Upper lobe of right lung (tissue), 1 donor: ENCODE data around the gene KIAA0825. TPM values are rescaled to one million over a fixed set of nuclear protein-coding genes. Genes with fewer than 3 reads are reported as not detected.
A peak's percentile ranks its signal among the peaks of the same experiment; 100 is the strongest.

Experiments
- ATAC-seq: fragments of 200-7000 bp; cut with Tn5 transposase; one replicate; pipeline ENCODE4 v1.9.1; 2020; ENCODE audit warnings: mild to moderate bottlenecking, moderate library complexity
- DNase-seq: peaks from one replicate; pipeline ENCODE4 v3.0.0-alpha.2; 2020
- H3K27ac ChIP-seq: fragments of 200-600 bp; one replicate; pipeline ENCODE4 v1.8.0; 2022
- H3K27me3 ChIP-seq: fragments of 200-600 bp; one replicate; pipeline ENCODE4 v1.8.0; 2022; ENCODE audit warnings: mild to moderate bottlenecking
- H3K36me3 ChIP-seq: fragments of 200-600 bp; one replicate; pipeline ENCODE4 v1.8.0; 2022
- H3K4me1 ChIP-seq: fragments of 200-600 bp; one replicate; pipeline ENCODE4 v1.8.0; 2022
- H3K4me3 ChIP-seq: fragments of 200-600 bp; one replicate; pipeline ENCODE4 v1.8.0; 2022; ENCODE audit warnings: mild to moderate bottlenecking
- H3K9me3 ChIP-seq: fragments of 200-600 bp; one replicate; pipeline ENCODE4 v1.8.0; 2022
- intact Hi-C: fragments of 100-400 bp; cut with DNase I; formaldehyde crosslinking; loops from one replicate; pipeline ENCODE4 v1.11.0; 2022
- total RNA-seq: library from RNA; stranded (reverse); fragmentation: NEBNext Ultra II Directional; extraction: Animal tissue kit (Norgen Biotek cat#: 25700); gene quantifications from one replicate; pipeline ENCODE4 v1.2.1, GENCODE V29; 2021
- TF ChIP-seq, protein P1 (sequence below): fragments of 200-600 bp; IDR thresholded peaks from one replicate; pipeline ENCODE4 v1.8.0; 2022; ENCODE audit warnings: antibody characterized with exemption
- donor health status: DM: no; HTN: yes; CAD: no; lungs with severe emphysema.

KIAA0825 gene
- total RNA-seq, 1 donor from 2014 or later: 4.4 TPM

DNA sequence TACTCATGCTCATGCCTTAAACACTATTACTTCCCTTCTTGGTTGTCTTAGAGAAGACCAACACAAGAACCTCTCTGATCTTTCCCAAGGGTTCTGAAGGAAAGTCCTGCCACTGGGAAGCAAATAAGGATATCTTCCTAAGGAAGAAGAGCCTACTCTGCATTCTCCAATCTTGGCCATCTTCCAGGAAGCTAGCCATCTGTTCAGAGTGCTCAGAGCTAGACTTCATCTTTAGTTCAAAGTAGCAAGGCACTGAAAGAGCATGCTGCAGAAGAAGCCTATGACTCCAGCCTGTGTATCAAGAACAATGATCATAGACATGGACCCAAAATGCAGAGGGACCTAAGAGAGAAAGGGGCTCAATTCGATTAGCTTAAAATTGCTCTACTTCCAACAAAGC is 114.7 kb downstream of the KIAA0825 start:
- DNase-seq: no peak
- intact Hi-C loops: no loop called here
- H3K4me3 ChIP-seq: no peak overlapping the region
- no peaks in the 10 kb centered on the region for H3K9me3 ChIP-seq
- no peaks in the 10 kb centered on the region for H3K36me3 ChIP-seq
- H3K27ac ChIP-seq: no peak overlapping the region
- no peaks in the 10 kb centered on the region for H3K4me1 ChIP-seq
- no peak for ATAC-seq
- TF ChIP-seq, protein P1, sequence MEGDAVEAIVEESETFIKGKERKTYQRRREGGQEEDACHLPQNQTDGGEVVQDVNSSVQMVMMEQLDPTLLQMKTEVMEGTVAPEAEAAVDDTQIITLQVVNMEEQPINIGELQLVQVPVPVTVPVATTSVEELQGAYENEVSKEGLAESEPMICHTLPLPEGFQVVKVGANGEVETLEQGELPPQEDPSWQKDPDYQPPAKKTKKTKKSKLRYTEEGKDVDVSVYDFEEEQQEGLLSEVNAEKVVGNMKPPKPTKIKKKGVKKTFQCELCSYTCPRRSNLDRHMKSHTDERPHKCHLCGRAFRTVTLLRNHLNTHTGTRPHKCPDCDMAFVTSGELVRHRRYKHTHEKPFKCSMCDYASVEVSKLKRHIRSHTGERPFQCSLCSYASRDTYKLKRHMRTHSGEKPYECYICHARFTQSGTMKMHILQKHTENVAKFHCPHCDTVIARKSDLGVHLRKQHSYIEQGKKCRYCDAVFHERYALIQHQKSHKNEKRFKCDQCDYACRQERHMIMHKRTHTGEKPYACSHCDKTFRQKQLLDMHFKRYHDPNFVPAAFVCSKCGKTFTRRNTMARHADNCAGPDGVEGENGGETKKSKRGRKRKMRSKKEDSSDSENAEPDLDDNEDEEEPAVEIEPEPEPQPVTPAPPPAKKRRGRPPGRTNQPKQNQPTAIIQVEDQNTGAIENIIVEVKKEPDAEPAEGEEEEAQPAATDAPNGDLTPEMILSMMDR: no peak
- H3K27me3 ChIP-seq: no peaks in the 10 kb centered on the region

DNA sequence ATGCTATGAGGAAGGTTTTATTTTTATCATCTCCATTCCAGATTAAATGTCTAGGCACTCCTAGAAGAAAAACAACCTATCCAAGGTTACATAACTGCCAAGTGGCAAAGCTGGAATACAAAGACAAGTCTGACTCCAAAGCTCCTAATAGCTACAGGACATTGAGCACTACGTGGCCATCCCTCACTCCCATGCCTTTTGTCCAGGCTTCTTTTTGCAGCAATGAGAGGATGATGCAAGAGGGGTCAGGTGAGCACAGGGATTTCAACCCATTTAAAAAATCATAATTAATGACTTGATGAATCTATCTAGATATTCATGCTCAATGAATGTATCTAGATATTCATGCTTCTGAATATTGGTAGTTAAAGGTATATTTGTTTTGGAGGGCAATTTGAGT is 117.0 kb downstream of the KIAA0825 start:
- DNase-seq: no peak
- H3K4me1 ChIP-seq: no peaks in the 10 kb centered on the region
- intact Hi-C loops: no loop called here
- no peak for ATAC-seq
- TF ChIP-seq, protein P1: no peak
- no peaks in the 10 kb centered on the region for H3K27me3 ChIP-seq
- H3K27ac ChIP-seq: no peak overlapping the region
- no peaks in the 10 kb centered on the region for H3K9me3 ChIP-seq
- H3K4me3 ChIP-seq: no peak overlapping the region
- no peaks in the 10 kb centered on the region for H3K36me3 ChIP-seq

DNA sequence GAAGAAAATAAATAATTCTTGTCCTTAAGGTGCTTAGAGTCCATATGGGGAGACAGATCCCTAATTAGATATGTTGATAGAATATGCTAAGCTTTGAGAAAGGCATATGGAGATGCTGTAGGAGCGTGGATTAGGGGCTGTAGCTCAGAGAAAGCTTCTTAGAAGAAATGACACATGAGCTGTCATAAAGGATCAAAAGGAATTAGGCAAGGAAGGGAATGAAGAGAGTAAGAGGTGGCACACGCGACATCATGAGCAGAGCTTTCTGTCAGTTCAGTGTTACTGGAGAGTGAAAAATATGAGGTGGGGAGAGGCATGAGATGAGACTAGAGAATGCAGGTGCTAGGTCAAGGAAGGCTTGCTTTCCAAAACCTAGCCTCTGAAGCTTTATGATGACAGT is 118.6 kb downstream of the KIAA0825 start:
- TF ChIP-seq, protein P1: no peak
- no peaks in the 10 kb centered on the region for H3K4me1 ChIP-seq
- no peak for ATAC-seq
- no peaks in the 10 kb centered on the region for H3K27me3 ChIP-seq
- no peak overlapping the region for H3K27ac ChIP-seq
- DNase-seq: no peak
- no peak overlapping the region for H3K4me3 ChIP-seq
- intact Hi-C loops: no loop called here
- no peaks in the 10 kb centered on the region for H3K9me3 ChIP-seq
- no peaks in the 10 kb centered on the region for H3K36me3 ChIP-seq

DNA sequence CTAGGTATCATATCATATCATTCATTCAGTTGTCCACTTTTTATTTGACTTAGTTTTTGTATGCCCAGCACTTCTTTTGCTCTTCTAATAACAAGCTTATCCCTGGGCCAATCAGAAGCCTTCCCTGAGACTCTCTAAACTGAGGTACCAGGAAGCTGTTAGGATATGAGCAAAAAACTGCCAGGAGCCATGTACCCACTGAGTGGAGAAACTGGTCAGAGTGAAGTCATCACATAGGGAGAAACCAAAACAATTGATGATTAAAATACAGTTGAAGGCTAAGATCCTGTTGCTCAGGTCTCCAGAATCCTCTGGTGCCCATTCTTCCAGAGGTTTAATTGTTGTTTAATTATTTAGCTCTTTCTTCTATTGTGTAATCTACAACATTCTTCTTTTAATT is 120.2 kb downstream of the KIAA0825 start:
- intact Hi-C loops: no loop called here
- TF ChIP-seq, protein P1: no peak
- ATAC-seq (no peak), DNase-seq (no peak)
- no peak overlapping the region for H3K27ac ChIP-seq
- no peaks in the 10 kb centered on the region for H3K27me3 ChIP-seq
- no peaks in the 10 kb centered on the region for H3K9me3 ChIP-seq
- H3K36me3 ChIP-seq: no peaks in the 10 kb centered on the region
- no peaks in the 10 kb centered on the region for H3K4me1 ChIP-seq
- H3K4me3 ChIP-seq: no peak overlapping the region

DNA sequence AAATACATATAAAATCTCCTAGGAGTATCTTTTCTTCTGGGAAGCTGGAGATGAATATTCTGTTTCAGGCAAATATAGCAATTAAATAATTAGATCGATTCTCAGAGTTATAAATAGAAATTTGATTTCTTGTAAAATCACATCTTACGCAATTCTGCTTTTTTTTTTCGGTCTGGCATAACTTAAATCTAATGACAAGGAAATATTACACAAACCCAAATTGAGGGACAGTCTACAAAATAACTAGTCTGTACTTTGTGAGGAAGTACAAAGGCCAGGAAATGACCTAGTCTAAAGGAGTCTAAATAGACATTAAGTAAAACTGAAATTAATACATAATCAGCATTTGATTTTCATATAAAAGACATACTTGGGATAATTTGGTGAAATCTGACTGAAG is 133.3 kb downstream of the KIAA0825 start:
- TF ChIP-seq, protein P1: no peak
- ATAC-seq (peak; percentile 45), DNase-seq (no peak)
- H3K36me3 ChIP-seq: no peaks in the 10 kb centered on the region
- H3K9me3 ChIP-seq: no peaks in the 10 kb centered on the region
- H3K27ac ChIP-seq: no peak overlapping the region
- intact Hi-C loops: no loop called here
- H3K4me1 ChIP-seq: no peaks in the 10 kb centered on the region
- no peak overlapping the region for H3K4me3 ChIP-seq
- no peaks in the 10 kb centered on the region for H3K27me3 ChIP-seq

DNA sequence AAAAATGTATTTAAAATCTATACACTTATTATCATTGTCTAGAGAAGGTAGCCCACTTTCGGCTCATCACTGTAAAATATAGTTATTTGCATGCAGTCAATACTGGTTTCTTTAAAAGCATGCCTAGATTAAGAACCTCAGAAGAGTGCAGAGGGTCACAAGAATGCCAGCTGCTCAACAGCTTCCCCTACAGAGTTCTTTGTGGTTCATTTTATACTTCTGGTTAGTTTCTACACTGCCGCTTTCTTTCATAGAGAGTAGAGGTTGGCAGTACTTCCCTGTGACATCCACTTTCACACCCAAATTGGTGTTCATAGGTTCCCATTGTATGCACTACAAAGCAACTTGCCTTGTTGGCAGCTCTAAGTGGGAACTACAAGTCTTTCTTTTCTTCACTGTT is 137.3 kb downstream of the KIAA0825 start:
- no peak for DNase-seq
- no peaks in the 10 kb centered on the region for H3K27me3 ChIP-seq
- no peaks in the 10 kb centered on the region for H3K9me3 ChIP-seq
- H3K27ac ChIP-seq: no peak overlapping the region
- H3K4me3 ChIP-seq: no peak overlapping the region
- ATAC-seq: peak; percentile 41
- H3K36me3 ChIP-seq: no peaks in the 10 kb centered on the region
- intact Hi-C loops: no loop called here
- no peaks in the 10 kb centered on the region for H3K4me1 ChIP-seq
- TF ChIP-seq, protein P1: no peak
